NK-92 (cell line): ENCODE data around the gene FGFBP3.

Experiments
- DNase-seq: peaks from one replicate; lab custom pipeline; 2025; ENCODE audit not compliant: unreplicated experiment; lab: John Stamatoyannopoulos, UW

The FGFBP3 gene, protein sequence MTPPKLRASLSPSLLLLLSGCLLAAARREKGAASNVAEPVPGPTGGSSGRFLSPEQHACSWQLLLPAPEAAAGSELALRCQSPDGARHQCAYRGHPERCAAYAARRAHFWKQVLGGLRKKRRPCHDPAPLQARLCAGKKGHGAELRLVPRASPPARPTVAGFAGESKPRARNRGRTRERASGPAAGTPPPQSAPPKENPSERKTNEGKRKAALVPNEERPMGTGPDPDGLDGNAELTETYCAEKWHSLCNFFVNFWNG

DNA sequence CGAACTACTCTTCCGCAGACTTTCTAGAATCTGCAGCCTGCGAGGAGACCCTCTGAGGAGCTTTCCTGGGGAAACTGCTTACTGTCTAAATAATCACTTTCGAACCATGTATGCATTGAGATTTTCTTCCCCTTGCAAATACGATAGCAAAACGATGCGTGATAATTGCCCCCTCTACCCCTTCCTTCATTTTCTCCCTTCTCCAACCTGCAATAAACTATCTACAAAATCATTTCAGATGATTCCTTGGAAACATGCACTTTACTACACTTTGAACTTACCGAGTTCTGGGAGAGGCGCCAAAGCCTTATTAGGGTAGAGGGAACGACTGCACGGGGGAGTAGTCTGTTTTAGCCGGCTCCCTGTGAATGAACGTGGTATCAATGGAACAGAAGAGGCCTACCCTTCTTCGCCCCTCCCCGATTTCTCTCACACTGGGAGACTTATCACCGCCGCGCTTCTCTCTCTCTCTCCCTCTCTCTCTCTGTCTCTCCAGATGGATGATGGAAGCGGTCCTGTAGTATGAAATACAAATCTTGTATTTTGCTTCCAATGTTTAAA lies at the start of gene FGFBP3:
TSS of gene FGFBP3 (minus strand) at position 370 of the 561 bp plus-strand sequence. CDS start 517 bp downstream, outside the sequence.
- DNase-seq: no peak

- no peak for DNase-seq
Measured at GRCh38 chr10:91957091-91957490, 47.8 kb upstream of the FGFBP3 start.

- DNase-seq: no peak
Measured at GRCh38 chr10:91955114-91955513, 45.8 kb upstream of the FGFBP3 start.

GRCh38 chr10:91953600-91954160 lies 44.4 kb upstream of the FGFBP3 start:
- DNase-seq: no peak

DNA sequence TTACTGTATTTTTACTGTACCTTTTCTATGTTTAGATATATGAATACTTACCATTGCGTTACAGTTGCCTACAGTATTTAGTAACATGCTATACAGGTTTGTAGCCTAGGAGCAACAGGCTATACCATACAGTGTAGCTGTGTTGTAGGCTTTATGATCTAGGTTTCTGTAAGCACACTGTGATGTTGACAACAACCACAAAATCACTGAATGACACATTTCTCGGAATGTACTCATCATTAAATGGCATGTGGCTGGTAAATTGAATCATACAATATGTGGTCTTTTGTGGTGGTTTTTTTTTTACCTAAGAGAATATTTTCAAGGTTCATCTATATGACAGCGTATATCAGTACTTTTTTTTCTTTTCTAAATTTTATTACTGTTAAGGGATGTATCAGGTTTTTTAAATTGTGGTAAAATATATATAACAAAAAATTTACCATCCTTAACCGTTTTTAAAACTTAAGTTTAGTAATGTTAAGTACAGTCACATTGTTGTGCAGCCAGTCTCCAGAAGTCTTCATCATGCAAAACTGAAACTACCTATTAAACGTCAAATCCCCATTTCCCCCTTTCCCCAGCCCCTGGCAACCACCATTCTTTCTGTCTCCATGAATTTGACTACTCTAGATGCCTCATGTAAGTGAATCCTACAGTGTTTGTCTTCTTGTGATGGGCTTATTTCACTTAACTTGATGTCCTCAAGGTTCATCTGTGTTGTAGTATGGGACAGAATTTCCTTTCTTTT lies 35.8 kb upstream of the FGFBP3 start:
- DNase-seq: no peak

GRCh38 chr10:91941426-91941825 lies 32.1 kb upstream of the FGFBP3 start:
- no peak for DNase-seq

DNA sequence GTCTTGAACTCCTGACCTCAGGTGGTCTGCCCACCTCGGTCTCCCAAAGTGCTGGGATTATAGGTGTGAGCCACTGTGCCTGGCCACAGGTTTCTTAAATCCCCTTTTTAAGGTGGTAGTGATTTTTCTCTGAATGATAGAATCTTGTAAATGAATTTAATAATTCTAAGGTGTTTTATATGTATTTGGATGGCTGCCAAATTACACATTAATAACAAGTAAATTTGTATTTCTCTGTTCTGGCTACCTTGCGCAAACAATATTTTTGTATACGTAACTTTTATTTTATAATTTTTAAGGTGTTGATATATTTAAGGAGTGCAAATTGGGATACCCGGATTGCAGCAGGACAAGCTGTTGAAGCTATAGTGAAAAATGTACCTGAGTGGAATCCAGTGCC lies 30.4 kb upstream of the FGFBP3 start:
- DNase-seq: no peak

DNA sequence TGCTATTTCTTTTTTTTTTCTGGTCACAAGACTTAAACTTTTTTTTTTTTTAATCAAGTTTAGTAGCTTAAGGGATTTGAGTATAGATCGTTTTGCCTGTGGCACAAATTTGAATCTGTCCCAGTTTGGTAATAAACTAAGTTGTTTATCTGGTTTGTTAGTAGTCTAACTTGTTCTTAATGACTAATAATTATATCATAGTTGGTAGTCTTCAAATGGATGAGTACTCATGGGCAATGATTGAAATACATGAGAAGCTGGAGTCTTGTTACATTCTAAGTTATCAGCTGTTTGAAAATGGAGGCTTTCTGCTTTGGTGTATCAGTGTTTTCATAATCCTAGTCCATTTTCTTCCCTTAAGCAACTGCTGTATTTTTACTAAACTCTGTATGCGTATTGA lies 26.6 kb upstream of the FGFBP3 start:
- DNase-seq: no peak

- DNase-seq: no peak
Measured at GRCh38 chr10:91932737-91933136, 23.5 kb upstream of the FGFBP3 start.

DNA sequence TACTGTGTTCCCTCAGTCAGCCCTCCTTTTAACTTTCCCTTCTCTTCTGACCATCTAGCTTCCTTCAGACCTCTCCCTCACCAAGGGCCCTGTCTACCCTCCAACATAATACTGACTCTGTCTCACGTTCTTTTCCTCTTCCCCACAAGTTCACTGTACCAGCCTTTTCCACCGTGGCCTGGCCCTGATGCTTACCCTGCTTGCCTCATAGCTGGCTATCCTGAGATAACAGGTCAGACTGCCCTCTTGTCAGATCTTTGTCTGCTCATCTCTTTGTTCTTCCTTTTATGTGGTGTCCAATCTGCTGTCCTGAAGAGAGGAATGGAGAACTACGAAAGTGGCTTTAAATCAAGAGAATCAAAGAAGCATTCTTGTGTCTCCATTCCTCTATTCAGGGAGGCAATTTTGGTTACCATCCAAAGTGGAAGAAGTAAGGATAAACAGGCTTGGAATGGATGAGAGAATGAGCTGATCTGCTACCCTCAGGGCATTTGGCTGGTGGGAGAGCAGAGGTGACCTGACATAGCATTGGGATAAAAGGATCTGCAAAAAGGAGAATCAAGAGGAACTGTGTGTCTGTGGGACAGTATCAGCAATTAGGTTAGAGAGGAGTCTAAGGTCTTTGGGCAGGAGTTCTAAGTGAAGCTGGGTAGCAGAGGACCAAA lies 22.4 kb upstream of the FGFBP3 start:
- no peak for DNase-seq

GRCh38 chr10:91930939-91931338 lies 21.7 kb upstream of the FGFBP3 start:
- DNase-seq: no peak

GRCh38 chr10:91925022-91925320 lies 15.7 kb upstream of the FGFBP3 start:
- DNase-seq: no peak

DNA sequence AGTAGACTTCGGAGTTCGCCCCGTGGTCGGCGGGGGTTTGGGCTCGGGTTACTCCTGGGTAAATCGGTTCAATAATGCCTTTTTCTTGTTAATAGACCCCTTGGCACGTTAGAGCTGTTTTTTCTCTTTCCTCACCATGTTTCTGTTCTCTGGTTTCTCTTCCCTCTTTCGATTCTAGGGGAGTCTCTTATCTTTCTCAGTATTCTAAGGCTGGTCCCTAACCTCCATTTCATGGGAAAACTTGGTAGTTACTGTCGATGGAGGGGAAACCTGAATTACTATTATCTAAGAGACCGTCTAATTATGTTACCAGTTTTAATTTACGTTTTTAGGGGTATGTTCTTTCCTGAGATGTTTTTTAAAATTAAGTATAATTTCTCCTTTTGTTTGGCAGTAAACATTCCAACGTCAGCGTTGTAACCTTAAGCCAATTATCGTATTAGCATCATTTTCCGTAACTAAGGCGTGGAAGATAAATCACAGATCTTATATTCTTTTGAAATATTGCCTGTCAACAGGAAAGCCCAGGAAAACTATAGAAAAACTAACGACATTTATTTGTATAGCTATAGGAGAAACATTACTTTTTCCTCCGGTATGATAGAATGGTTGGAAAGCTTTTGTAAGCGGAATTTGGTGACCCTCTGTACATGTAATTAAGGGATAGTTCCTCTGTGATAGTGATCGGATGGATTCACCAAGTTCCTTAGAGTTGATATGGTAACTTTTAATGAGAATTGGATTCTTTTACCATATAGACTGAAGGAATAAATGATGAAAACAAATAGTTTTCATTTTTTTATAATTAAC lies 15.1 kb upstream of the FGFBP3 start:
- DNase-seq: no peak

GRCh38 chr10:91923371-91924211 lies 14.3 kb upstream of the FGFBP3 start, which contains the start of gene BTAF1:
Gene BTAF1, plus strand, starts transcription at chr10:91923770. Its CDS starts 307 bp downstream, at chr10:91924077.
- DNase-seq: peak; percentile 3

GRCh38 chr10:91919651-91920050 lies 10.4 kb upstream of the FGFBP3 start:
- DNase-seq: no peak

GRCh38 chr10:91910467-91910866 lies 1.2 kb upstream of the FGFBP3 start:
- DNase-seq: no peak

- DNase-seq: no peak
Measured at GRCh38 chr10:91908337-91909116, 759 bp downstream of the FGFBP3 start.

DNA sequence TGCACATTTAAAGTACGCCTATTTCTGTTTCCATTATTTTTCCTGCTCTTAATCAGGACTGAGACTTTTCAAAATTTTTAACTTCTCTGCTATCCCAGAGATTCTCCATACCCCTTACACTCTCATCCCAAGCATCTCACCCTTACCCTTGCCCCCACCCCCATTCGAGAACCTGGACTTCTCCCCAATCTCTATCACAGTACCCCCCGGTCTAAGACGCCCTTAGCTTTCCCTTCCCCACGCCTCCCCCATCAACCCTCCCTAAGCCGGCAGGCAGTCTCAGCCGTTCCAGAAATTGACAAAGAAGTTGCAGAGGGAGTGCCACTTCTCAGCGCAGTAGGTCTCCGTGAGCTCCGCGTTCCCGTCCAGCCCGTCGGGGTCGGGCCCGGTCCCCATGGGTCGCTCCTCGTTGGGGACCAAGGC lies 1.4 kb downstream of the FGFBP3 start:
- no peak for DNase-seq

- DNase-seq: no peak
Measured at GRCh38 chr10:91907033-91907594, 2.2 kb downstream of the FGFBP3 start.
